K562 (cell line): ENCODE results near the gene CDH16. TPM values are rescaled to one million over a fixed set of nuclear protein-coding genes. Genes with fewer than 3 reads are reported as not detected.
A peak's percentile ranks its signal among the peaks of the same experiment; 100 is the strongest.

Experiments
- CREM ChIP-seq: IDR thresholded peaks from 2 replicates; pipeline ENCODE4 v1.6.1; 2014; ENCODE audit warnings: antibody characterized with exemption, low read depth
- DEAF1 ChIP-seq: fragments of 450-650 bp; formaldehyde crosslinking; IDR thresholded peaks from 2 replicates; pipeline ENCODE4 v1.4.0; 2020; ENCODE audit warnings: mild to moderate bottlenecking, moderate library complexity
- ELF4 ChIP-seq: fragments of 450-650 bp; formaldehyde crosslinking; IDR thresholded peaks from 2 replicates; pipeline ENCODE4 v1.4.0; 2022; ENCODE audit warnings: missing genetic modification characterization
- FOXO4 ChIP-seq: fragments of 450-650 bp; formaldehyde crosslinking; IDR thresholded peaks from 2 replicates; pipeline ENCODE4 v1.4.0; 2020; ENCODE audit warnings: mild to moderate bottlenecking, moderate library complexity
- FOXP1 ChIP-seq: sonication (generic); formaldehyde crosslinking; IDR thresholded peaks from 2 replicates; pipeline ENCODE4 v1.8.0; 2022; ENCODE audit warnings: mild to moderate bottlenecking, missing genetic modification reagents
- GTF2F1 ChIP-seq: IDR thresholded peaks from 2 replicates; pipeline ENCODE4 v1.6.1; 2011; ENCODE audit warnings: low read depth, low read length, improper control_type of control experiment
- HMG20B ChIP-seq: fragments of 250-450 bp; sonication (Bioruptor Pico); IDR thresholded peaks from 2 replicates; pipeline ENCODE4 v1.5.0; 2021; ENCODE audit warnings: mild to moderate bottlenecking
- HNRNPK ChIP-seq: fragments of 200-400 bp; formaldehyde crosslinking; IDR thresholded peaks from one replicate; pipeline ENCODE4 v1.6.1; 2018; ENCODE audit warnings: mild to moderate bottlenecking, low read depth, low read length; ENCODE audit not compliant: poor library complexity, severe bottlenecking
- HNRNPLL ChIP-seq: fragments of 200-400 bp; formaldehyde crosslinking; IDR thresholded peaks from 2 replicates; pipeline ENCODE4 v1.6.1; 2017; ENCODE audit warnings: low read length, low read depth, mild to moderate bottlenecking; ENCODE audit not compliant: poor library complexity, severe bottlenecking
- KAT7 ChIP-seq: sonication (generic); formaldehyde crosslinking; IDR thresholded peaks from 2 replicates; pipeline ENCODE4 v1.8.0; 2022; ENCODE audit warnings: missing genetic modification reagents, mild to moderate bottlenecking, borderline replicate concordance
- MTA3 ChIP-seq: fragments of 450-650 bp; formaldehyde crosslinking; IDR thresholded peaks from 2 replicates; pipeline ENCODE4 v1.6.1; 2017; ENCODE audit warnings: mild to moderate bottlenecking, borderline replicate concordance
- MTF1 ChIP-seq: fragments of 250-450 bp; sonication (Bioruptor Pico); IDR thresholded peaks from 2 replicates; pipeline ENCODE4 v1.9.0; 2021; ENCODE audit warnings: moderate library complexity, mild to moderate bottlenecking, inconsistent platforms, borderline replicate concordance
- PHF8 ChIP-seq: fragments of 200-600 bp; sonication (generic); IDR thresholded peaks from 2 replicates; pipeline ENCODE4 v1.6.1; 2012; ENCODE audit warnings: mixed run types, mild to moderate bottlenecking, inconsistent platforms, low read length, moderate library complexity, borderline replicate concordance
- PML ChIP-seq: IDR thresholded peaks from 2 replicates; pipeline ENCODE4 v1.6.1; 2012; ENCODE audit warnings: low read length, inconsistent platforms
- SMAD4 ChIP-seq: fragments of 250-450 bp; sonication (Bioruptor Pico); conservative IDR thresholded peaks from 2 replicates; pipeline ENCODE4 v1.8.0; 2021; ENCODE audit warnings: inconsistent platforms, mild to moderate bottlenecking, moderate library complexity
- TOE1 ChIP-seq, 2 experiments: fragments of 450-650 bp in 1 of 2; sonication (generic) in 1 of 2; formaldehyde crosslinking in 1 of 2; IDR thresholded peaks; 2 replicates each; pipeline versions ENCODE4 v1.7.1 to v1.8.0; 2016 to 2022; ENCODE audit warnings: borderline replicate concordance in 2 of 2, mild to moderate bottlenecking in 2 of 2, antibody characterized with exemption in 1 of 2, inconsistent platforms in 1 of 2, low read depth in 1 of 2, missing genetic modification reagents in 1 of 2, moderate library complexity in 1 of 2
- ZNF592 ChIP-seq: fragments of 450-650 bp; IDR thresholded peaks from 2 replicates; pipeline ENCODE4 v1.6.1; 2017; ENCODE audit warnings: antibody characterized with exemption, mild to moderate bottlenecking
- ZNF644 ChIP-seq: fragments of 200-800 bp; sonication (Bioruptor generic); IDR thresholded peaks from 2 replicates; pipeline ENCODE4 v1.6.1; 2016; ENCODE audit warnings: low read depth, missing genetic modification characterization, missing compliant biosample characterization
- ZSCAN29 ChIP-seq: fragments of 450-650 bp; IDR thresholded peaks from 2 replicates; pipeline ENCODE4 v1.6.1; 2017
- polyA plus RNA-seq, 8 experiments: library from polyadenylated mRNA; depleted of rRNA in 4 of 8; stranded (reverse) in 5 of 8; unstranded in 3 of 8; fragments of >200 nt; fragmentation: Nextera tagmentation in 2 of 8; fragmentation: Illumina TruSeq in 1 of 8; extraction: Ambion mirVana in 2 of 8; extraction: Trizol in 1 of 8; gene quantifications; 2 replicates each; pipeline versions ENCODE4 v1.2.1 to v1.2.3, GENCODE V29; 2011 to 2014; ENCODE audit warnings: inconsistent platforms in 1 of 8, missing spikeins in 1 of 8
- total RNA-seq, 7 experiments: library from RNA; depleted of rRNA in 6 of 7; stranded (reverse); fragments of >200 nt in 6 of 7; fragmentation: Illumina TruSeq in 2 of 7; extraction: Trizol in 2 of 7; gene quantifications; 2 replicates each; pipeline versions ENCODE4 v1.2.1 to v1.2.3, GENCODE V29; 2011 to 2021; ENCODE audit warnings: low replicate concordance in 1 of 7

CDH16 gene
- total and polyA plus RNA-seq, 9 of the 15 experiments (the other 6 are each of a cell fraction or from before 2014, with no cell fraction given), result not detected

GRCh38 chr16:66899945-66900710, 18.6 kb downstream of the CDH16 start (continued):
- TF ChIP-seq GTF2F1 (peak; percentile 47; the same call in 1 of the 2 replicates), TOE1 (IDR thresholded peaks at IDR 0.05; ENCODE audit: borderline replicate concordance) (peak; percentile 94), TOE1 (CRISPR knock-in tag; IDR thresholded peaks at IDR 0.05; ENCODE audit: borderline replicate concordance, low read depth) (no peak), ZNF592 (peak; percentile 91), ELF4 (CRISPR knock-in tag) (no peak), KAT7 (CRISPR knock-in tag) (peak; percentile 97; the same call in 1 of the 2 replicates), FOXP1 (CRISPR knock-in tag) (no peak), CREM (peak; percentile 52), MTA3 (peak; percentile 84), HMG20B (no peak), HNRNPLL (no peak), FOXO4 (no peak), HNRNPK (no peak), MTF1 (CRISPR knock-in tag) (no peak), PML (peak; percentile 69; the same call in 1 of the 2 replicates), ZNF644 (tag) (peak; percentile 84), ZSCAN29 (no peak), DEAF1 (CRISPR knock-in tag) (no peak), SMAD4 (CRISPR knock-in tag) (peak; percentile 61; the same call in 1 of the 2 replicates), PHF8 (peak; percentile 43; the same call in 1 of the 2 replicates)
